ENCODE data around the gene APP.

DNA sequence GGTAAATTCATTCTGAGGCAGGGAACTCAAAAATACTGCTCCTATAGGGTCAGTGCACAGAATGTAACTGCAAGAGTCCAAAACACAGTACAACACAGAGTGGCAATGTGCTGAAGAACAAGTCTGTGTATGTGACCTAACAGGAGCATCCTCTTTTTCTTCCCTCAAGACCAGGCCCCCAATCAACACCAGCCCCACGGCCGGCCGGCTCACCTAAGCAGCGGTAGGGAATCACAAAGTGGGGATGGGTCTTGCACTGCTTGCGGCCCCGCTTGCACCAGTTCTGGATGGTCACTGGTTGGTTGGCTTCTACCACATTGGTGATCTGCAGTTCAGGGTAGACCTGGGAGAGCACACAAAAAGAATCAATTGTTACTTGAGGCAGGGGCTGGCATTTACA lies 80.8 kb downstream of the APP start:
- TF ChIP-seq, protein P1, sequence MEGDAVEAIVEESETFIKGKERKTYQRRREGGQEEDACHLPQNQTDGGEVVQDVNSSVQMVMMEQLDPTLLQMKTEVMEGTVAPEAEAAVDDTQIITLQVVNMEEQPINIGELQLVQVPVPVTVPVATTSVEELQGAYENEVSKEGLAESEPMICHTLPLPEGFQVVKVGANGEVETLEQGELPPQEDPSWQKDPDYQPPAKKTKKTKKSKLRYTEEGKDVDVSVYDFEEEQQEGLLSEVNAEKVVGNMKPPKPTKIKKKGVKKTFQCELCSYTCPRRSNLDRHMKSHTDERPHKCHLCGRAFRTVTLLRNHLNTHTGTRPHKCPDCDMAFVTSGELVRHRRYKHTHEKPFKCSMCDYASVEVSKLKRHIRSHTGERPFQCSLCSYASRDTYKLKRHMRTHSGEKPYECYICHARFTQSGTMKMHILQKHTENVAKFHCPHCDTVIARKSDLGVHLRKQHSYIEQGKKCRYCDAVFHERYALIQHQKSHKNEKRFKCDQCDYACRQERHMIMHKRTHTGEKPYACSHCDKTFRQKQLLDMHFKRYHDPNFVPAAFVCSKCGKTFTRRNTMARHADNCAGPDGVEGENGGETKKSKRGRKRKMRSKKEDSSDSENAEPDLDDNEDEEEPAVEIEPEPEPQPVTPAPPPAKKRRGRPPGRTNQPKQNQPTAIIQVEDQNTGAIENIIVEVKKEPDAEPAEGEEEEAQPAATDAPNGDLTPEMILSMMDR (IDR thresholded peaks at IDR 0.05; ENCODE audit: poor library complexity): no peak
- TF ChIP-seq EZH2 (IDR thresholded peaks at IDR 0.05; ENCODE audit: borderline replicate concordance): no peak
